PC-9 (cell line): ENCODE results near the gene CARS2. TPM values are rescaled to one million over a fixed set of nuclear protein-coding genes. Genes with fewer than 3 reads are reported as not detected.
"Not testable (repeated sequence)": the region's sequence is repeated elsewhere in the genome, so short reads cannot be mapped to it uniquely, and the experiment has no call there.

Experiments
- BruUV-seq: library from RNA; stranded (reverse); fragments of 400-500 nt; replicated peaks from 2 replicates; lab custom pipeline; 2021; lab: Mats Ljungman, UMichigan
- CTCF ChIA-PET: fragments of 300-600 bp; sonication (Branson Sonifier 250); formaldehyde crosslinking; loops from one replicate; lab custom pipeline; 2022; ENCODE audit warnings: antibody characterized with exemption; lab: Charles Lee
- POLR2A ChIA-PET: fragments of 300-600 bp; sonication (Branson Sonifier 250); formaldehyde crosslinking; loops from one replicate; lab custom pipeline; 2022; ENCODE audit warnings: antibody characterized with exemption; ENCODE audit not compliant: unreplicated experiment; lab: Charles Lee
- DNase-seq, 2 experiments: peaks; one replicate each; pipeline versions ENCODE4 v3.0.0 to v3.0.0-alpha.2; 2015 to 2022; ENCODE audit warnings: mixed read lengths in 1 of 2
- H2AFZ ChIP-seq: fragments of 200-600 bp; sonication (generic); 2 replicates; pipeline ENCODE4 v1.8.1; 2017; ENCODE audit warnings: antibody characterized with exemption
- H3F3A ChIP-seq: fragments of 200-600 bp; sonication (generic); 2 replicates; pipeline ENCODE4 v1.8.1; 2017; ENCODE audit warnings: antibody characterized with exemption, mild to moderate bottlenecking, low read depth; ENCODE audit not compliant: insufficient read depth
- H3K27ac ChIP-seq: fragments of 200-600 bp; sonication (generic); 2 replicates; pipeline ENCODE4 v1.6.1; 2016; ENCODE audit warnings: mixed run types
- H3K27me3 ChIP-seq: fragments of 200-600 bp; sonication (generic); 2 replicates; pipeline ENCODE4 v1.6.1; 2016; ENCODE audit warnings: low read depth, mixed run types; ENCODE audit not compliant: insufficient read depth
- H3K36me3 ChIP-seq: fragments of 200-600 bp; sonication (generic); 2 replicates; pipeline ENCODE4 v1.6.1; 2016; ENCODE audit warnings: low read depth, mixed run types
- H3K4me1 ChIP-seq: fragments of 200-600 bp; sonication (generic); replicated peaks from 2 replicates; pipeline ENCODE4 v1.6.1; 2016; ENCODE audit warnings: mixed run types; ENCODE audit not compliant: insufficient read depth
- H3K4me2 ChIP-seq: fragments of 200-600 bp; sonication (generic); 2 replicates; pipeline ENCODE4 v1.6.1; 2017; ENCODE audit warnings: mixed run types
- H3K4me3 ChIP-seq: fragments of 200-600 bp; sonication (generic); 2 replicates; pipeline ENCODE4 v1.6.1; 2016; ENCODE audit warnings: mixed run types
- H3K79me2 ChIP-seq: fragments of 200-600 bp; sonication (generic); 2 replicates; pipeline ENCODE4 v1.6.1; 2017; ENCODE audit warnings: low read depth, mixed run types
- H3K9me2 ChIP-seq: fragments of 200-600 bp; sonication (generic); 2 replicates; pipeline ENCODE4 v1.8.1; 2017; ENCODE audit warnings: mild to moderate bottlenecking; ENCODE audit not compliant: insufficient read depth
- H3K9me3 ChIP-seq: fragments of 200-600 bp; sonication (generic); 2 replicates; pipeline ENCODE4 v1.8.1; 2016; ENCODE audit warnings: low read depth; ENCODE audit not compliant: insufficient read depth
- H4K20me1 ChIP-seq: fragments of 200-600 bp; sonication (generic); 2 replicates; pipeline ENCODE4 v1.8.1; 2017; ENCODE audit not compliant: insufficient read depth
- CTCF ChIP-seq: fragments of 200-600 bp; sonication (generic); conservative IDR thresholded peaks from 2 replicates; pipeline ENCODE4 v1.6.1; 2017; ENCODE audit warnings: mixed run types, antibody characterized with exemption, mild to moderate bottlenecking, moderate library complexity
- EZH2 ChIP-seq: fragments of 200-600 bp; sonication (generic); IDR thresholded peaks from 2 replicates; pipeline ENCODE4 v1.8.0; 2017; ENCODE audit warnings: antibody characterized with exemption, low read depth
- intact Hi-C: fragments of 100-400 bp; cut with micrococcal nuclease; formaldehyde crosslinking; loops from one replicate; pipeline ENCODE4 v1.10.0; 2022; ENCODE audit not compliant: unreplicated experiment
- total RNA-seq: library from RNA; stranded (reverse); gene quantifications from 2 replicates; pipeline ENCODE4 v1.2.3, GENCODE V29; 2021

The CARS2 gene
- total RNA-seq, 1 experiment from 2014 or later, result 67.0 TPM

- ChIA-PET CTCF (no interaction called here), POLR2A (interaction anchor here (0.7 kb wide), 1 partner anchor 41 kb away, joined by 4 read pairs; no protein-coding TSS in a partner anchor)
- Histone ChIP-seq H2AFZ (no peak overlapping the region), H4K20me1 (no peaks in the 10 kb centered on the region), H3K36me3 (peaks cover 25% of the 10 kb centered on the region), H3K9me2 (no peaks in the 10 kb centered on the region), H3K9me3 (no peaks in the 10 kb centered on the region), H3K79me2 (no peaks in the 10 kb centered on the region), H3K4me1 (no peaks in the 10 kb centered on the region), H3K27ac (no peak overlapping the region), H3K27me3 (no peaks in the 10 kb centered on the region), H3K4me3 (no peak overlapping the region), H3F3A (no peaks in the 10 kb centered on the region; the same call in 1 of the 2 replicates), H3K4me2 (no peak overlapping the region)
- no TSS peak for BruUV-seq
- TF ChIP-seq EZH2 (no peak), CTCF (no peak)
- DNase-seq, result no peak
- intact Hi-C loops, result no loop called here
These were observed 29.0 kb downstream of the CARS2 start for GRCh38 chr13:110676595-110677587.

GRCh38 chr13:110669814-110670213 is 36.1 kb downstream of the CARS2 start:
- intact Hi-C loops, CTCF ChIA-PET, H2AFZ ChIP-seq, H3K4me3 ChIP-seq, H3K4me2 ChIP-seq, H3K27me3 ChIP-seq, H3K79me2 ChIP-seq, H3K9me3 ChIP-seq, H4K20me1 ChIP-seq, DNase-seq, H3K27ac ChIP-seq, H3F3A ChIP-seq, POLR2A ChIA-PET, H3K4me1 ChIP-seq, BruUV-seq, H3K9me2 ChIP-seq: not testable (repeated sequence)
- H3K36me3 ChIP-seq, result 0 out of 2 replicates have a peak, but pooled peaks cover 12% of the 10 kb centered on the region

- Histone ChIP-seq H3K4me1 (no peaks in the 10 kb centered on the region), H4K20me1 (no peaks in the 10 kb centered on the region), H3K27me3 (no peaks in the 10 kb centered on the region), H3F3A (no peaks in the 10 kb centered on the region), H3K27ac (no peak overlapping the region), H3K9me2 (no peaks in the 10 kb centered on the region), H3K9me3 (no peaks in the 10 kb centered on the region), H3K36me3 (0 out of 2 replicates have a peak, but pooled peaks cover 14% of the 10 kb centered on the region), H3K4me3 (no peak overlapping the region), H2AFZ (no peak overlapping the region), H3K79me2 (no peaks in the 10 kb centered on the region), H3K4me2 (no peak overlapping the region)
- TF ChIP-seq EZH2 (no peak), CTCF (no peak)
- DNase-seq, result no peak
- POLR2A ChIA-PET, result interaction anchor here (0.6 kb wide), 1 partner anchor 12 kb away, joined by 3 read pairs; no protein-coding TSS in a partner anchor
- no TSS peak for BruUV-seq
- CTCF ChIA-PET, result no interaction called here
- intact Hi-C loops, result no loop called here
These were observed 36.9 kb downstream of the CARS2 start for GRCh38 chr13:110669036-110669435.
